Choroid plexus epithelial cell (primary cell): ENCODE data around the gene AKT3.

Experiments
- DNase-seq: peaks from one replicate; pipeline ENCODE4 v3.0.0-alpha.2; 2010; ENCODE audit warnings: low read depth
- H3K4me3 ChIP-seq: 2 replicates; pipeline ENCODE4 v1.5.1; 2011; ENCODE audit warnings: low read depth, mild to moderate bottlenecking, control low read depth, low read length, moderate library complexity
- CTCF ChIP-seq: conservative IDR thresholded peaks from 2 replicates; pipeline ENCODE4 v1.5.1; 2011; ENCODE audit warnings: low read depth, mild to moderate bottlenecking, control low read depth, inconsistent platforms, low read length, moderate library complexity

Gene AKT3

GRCh38 chr1:243549108-243549507 is 300.9 kb downstream of the AKT3 start:
- DNase-seq: peak; percentile 81
- H3K4me3 ChIP-seq: no peak overlapping the region
- TF ChIP-seq CTCF: no peak

- no peak for TF ChIP-seq CTCF
- no peak overlapping the region for H3K4me3 ChIP-seq
- DNase-seq: no peak
Measured at GRCh38 chr1:243548516-243548915, 301.5 kb downstream of the AKT3 start.

GRCh38 chr1:243547891-243548290 is 302.2 kb downstream of the AKT3 start:
- no peak for DNase-seq
- no peak for TF ChIP-seq CTCF
- H3K4me3 ChIP-seq: no peak overlapping the region

- H3K4me3 ChIP-seq: no peak overlapping the region
- TF ChIP-seq CTCF: no peak
- no peak for DNase-seq
Measured at GRCh38 chr1:243546457-243546856, 303.6 kb downstream of the AKT3 start.

GRCh38 chr1:243543501-243543900 is 306.5 kb downstream of the AKT3 start:
- TF ChIP-seq CTCF: no peak
- DNase-seq: no peak
- no peak overlapping the region for H3K4me3 ChIP-seq

GRCh38 chr1:243542739-243543415 is 307.2 kb downstream of the AKT3 start:
- H3K4me3 ChIP-seq: no peak overlapping the region
- DNase-seq: no peak
- TF ChIP-seq CTCF: no peak

GRCh38 chr1:243539636-243540035 is 310.4 kb downstream of the AKT3 start:
- no peak overlapping the region for H3K4me3 ChIP-seq
- TF ChIP-seq CTCF: no peak
- no peak for DNase-seq
